ENCODE measurements around the gene CDCA5.

CDCA5 gene

GRCh38 chr11:65053827-65054508 lies 29.9 kb downstream of the CDCA5 start:
- Histone ChIP-seq H3K9me3 (ENCODE audit: insufficient read depth, low read length) (no peaks in the 10 kb centered on the region), H3K4me2 (ENCODE audit: low read length) (peak overlapping the region; percentile 21), H3K79me2 (ENCODE audit: low read length) (no peaks in the 10 kb centered on the region), H3K36me3 (replicated peaks; ENCODE audit: low read depth, low read length) (no peaks in the 10 kb centered on the region), H3K9ac (ENCODE audit: low read length) (no peak overlapping the region), H3K4me1 (ENCODE audit: low read length) (peaks cover 41% of the 10 kb centered on the region), H4K20me1 (ENCODE audit: insufficient read depth, low read length) (no peaks in the 10 kb centered on the region), H2AFZ (ENCODE audit: low read depth, low read length) (no peak overlapping the region), H3K27me3 (ENCODE audit: low read depth, low read length) (no peaks in the 10 kb centered on the region; the same call in 1 of the 2 replicates), H3K27ac (ENCODE audit: low read length) (no peak overlapping the region), H3K4me3 (ENCODE audit: low read length) (no peak overlapping the region)
- no peak for TF ChIP-seq EZH2phosphoT487 (IDR thresholded peaks at IDR 0.05; ENCODE audit: low read depth)
- no peak for TF ChIP-seq CTCF (IDR thresholded peaks at IDR 0.05; ENCODE audit: low read depth, low read length)

- H3K27ac ChIP-seq (ENCODE audit: low read length) = no peak overlapping the region
- peaks cover 35% of the 10 kb centered on the region for H3K4me1 ChIP-seq (ENCODE audit: low read length)
- no peak overlapping the region for H2AFZ ChIP-seq (ENCODE audit: low read depth, low read length)
- no peaks in the 10 kb centered on the region for H4K20me1 ChIP-seq (ENCODE audit: insufficient read depth, low read length)
- H3K4me2 ChIP-seq (ENCODE audit: low read length) = 0 out of 2 replicates have a peak overlapping the region, but pooled peaks have one; percentile 6
- no peaks in the 10 kb centered on the region for H3K79me2 ChIP-seq (ENCODE audit: low read length)
- H3K9ac ChIP-seq (ENCODE audit: low read length) = no peak overlapping the region
- no peaks in the 10 kb centered on the region for H3K9me3 ChIP-seq (ENCODE audit: insufficient read depth, low read length)
- H3K27me3 ChIP-seq (ENCODE audit: low read depth, low read length) = no peaks in the 10 kb centered on the region; the same call in 1 of the 2 replicates
- TF ChIP-seq EZH2phosphoT487 (IDR thresholded peaks at IDR 0.05; ENCODE audit: low read depth) (no peak), CTCF (IDR thresholded peaks at IDR 0.05; ENCODE audit: low read depth, low read length) (no peak)
- no peaks in the 10 kb centered on the region for H3K36me3 ChIP-seq (replicated peaks; ENCODE audit: low read depth, low read length)
- no peak overlapping the region for H3K4me3 ChIP-seq (ENCODE audit: low read length)
Observed at GRCh38 chr11:65051398-65051858, 32.4 kb downstream of the CDCA5 start.

GRCh38 chr11:65047581-65048422 lies 36.0 kb downstream of the CDCA5 start:
- no peak for TF ChIP-seq EZH2phosphoT487 (IDR thresholded peaks at IDR 0.05; ENCODE audit: low read depth)
- no peak for TF ChIP-seq CTCF (IDR thresholded peaks at IDR 0.05; ENCODE audit: low read depth, low read length)
- Histone ChIP-seq H3K36me3 (replicated peaks; ENCODE audit: low read depth, low read length) (peaks cover 6% of the 10 kb centered on the region), H3K4me3 (ENCODE audit: low read length) (no peak overlapping the region), H3K9me3 (ENCODE audit: insufficient read depth, low read length) (no peaks in the 10 kb centered on the region), H3K4me2 (ENCODE audit: low read length) (no peak overlapping the region), H3K79me2 (ENCODE audit: low read length) (no peaks in the 10 kb centered on the region), H3K4me1 (ENCODE audit: low read length) (peaks cover 5% of the 10 kb centered on the region), H3K27me3 (ENCODE audit: low read depth, low read length) (no peaks in the 10 kb centered on the region; the same call in 1 of the 2 replicates), H2AFZ (ENCODE audit: low read depth, low read length) (no peak overlapping the region), H3K9ac (ENCODE audit: low read length) (no peak overlapping the region), H4K20me1 (ENCODE audit: insufficient read depth, low read length) (no peaks in the 10 kb centered on the region), H3K27ac (ENCODE audit: low read length) (no peak overlapping the region)

- H3K36me3 ChIP-seq (replicated peaks; ENCODE audit: low read depth, low read length) = peaks cover 6% of the 10 kb centered on the region
- no peak overlapping the region for H3K4me3 ChIP-seq (ENCODE audit: low read length)
- no peaks in the 10 kb centered on the region for H3K79me2 ChIP-seq (ENCODE audit: low read length)
- H2AFZ ChIP-seq (ENCODE audit: low read depth, low read length) = no peak overlapping the region
- no peak overlapping the region for H3K27ac ChIP-seq (ENCODE audit: low read length)
- no peaks in the 10 kb centered on the region for H3K27me3 ChIP-seq (ENCODE audit: low read depth, low read length)
- no peaks in the 10 kb centered on the region for H4K20me1 ChIP-seq (ENCODE audit: insufficient read depth, low read length)
- H3K9me3 ChIP-seq (ENCODE audit: insufficient read depth, low read length) = no peaks in the 10 kb centered on the region
- no peak overlapping the region for H3K9ac ChIP-seq (ENCODE audit: low read length)
- peaks cover 3% of the 10 kb centered on the region; the same call in 1 of the 2 replicates for H3K4me1 ChIP-seq (ENCODE audit: low read length)
- H3K4me2 ChIP-seq (ENCODE audit: low read length) = no peak overlapping the region
- TF ChIP-seq CTCF (IDR thresholded peaks at IDR 0.05; ENCODE audit: low read depth, low read length) (no peak), EZH2phosphoT487 (IDR thresholded peaks at IDR 0.05; ENCODE audit: low read depth) (no peak)
Observed at GRCh38 chr11:65045728-65046127, 38.1 kb downstream of the CDCA5 start.

Data from OCI-LY3 (cell line).